Tibial nerve (tissue), 4 donors: Measurements from ENCODE around the gene ACP3. TPM values are rescaled to one million over a fixed set of nuclear protein-coding genes. Genes with fewer than 3 reads are reported as not detected.

ENCODE experiments used
- DNase-seq, 2 donors: peaks; one replicate each; pipeline ENCODE4 v3.0.0-alpha.2; 2019; ENCODE audit warnings: low spot score in 2 of 2
- H3K27ac ChIP-seq, 4 donors: fragments of 200-600 bp; sonication (generic) in 3 of 4; one replicate each; pipeline ENCODE4 v1.5.1; 2017 to 2019; ENCODE audit warnings: mild to moderate bottlenecking in 1 of 4
- H3K27me3 ChIP-seq, 2 donors: fragments of 200-600 bp; sonication (generic) in 1 of 2; one replicate each; pipeline versions ENCODE4 v1.5.1 to v1.6.0; 2017 to 2019
- H3K36me3 ChIP-seq, 3 donors: fragments of 200-600 bp; sonication (generic); one replicate each; pipeline ENCODE4 v1.5.1; 2018 to 2019
- H3K4me1 ChIP-seq, 4 donors: fragments of 200-600 bp; sonication (generic) in 3 of 4; one replicate each; pipeline ENCODE4 v1.5.1; 2017 to 2019
- H3K4me3 ChIP-seq, 4 donors: fragments of 200-600 bp; sonication (generic) in 3 of 4; one replicate each; pipeline ENCODE4 v1.5.1; 2017 to 2019; ENCODE audit warnings: mild to moderate bottlenecking in 1 of 4, moderate library complexity in 1 of 4
- H3K9me3 ChIP-seq, 4 donors: fragments of 200-600 bp; sonication (generic) in 3 of 4; one replicate each; pipeline ENCODE4 v1.5.1; 2017 to 2019
- CTCF ChIP-seq, 5 experiments: fragments of 200-600 bp in 3 of 5; fragments of 450-650 bp in 2 of 5; sonication (generic) in 3 of 5; IDR thresholded peaks; one replicate each; pipeline ENCODE4 v1.5.1; 2016 to 2019; ENCODE audit warnings: antibody characterized with exemption in 5 of 5, mild to moderate bottlenecking in 3 of 5, moderate library complexity in 2 of 5
- EP300 ChIP-seq, 2 donors: sonication (generic); formaldehyde crosslinking; IDR thresholded peaks; one replicate each; pipeline ENCODE4 v1.6.1; 2017; ENCODE audit warnings: antibody characterized with exemption in 2 of 2, mild to moderate bottlenecking in 1 of 2
- POLR2A ChIP-seq, 2 donors: fragments of 450-650 bp; IDR thresholded peaks; one replicate each; pipeline ENCODE4 v1.6.1; 2017; ENCODE audit warnings: antibody characterized with exemption in 2 of 2, mild to moderate bottlenecking in 2 of 2, moderate library complexity in 2 of 2
- WGBS, 2 donors: methylation state at CpG; one replicate each; pipeline ENCODE4 v1.1.5; 2018; 5-methylcytosine and 5-hydroxymethylcytosine counted together
- total RNA-seq, 4 donors: library from RNA; depleted of rRNA; stranded (reverse); fragments of >200 nt; gene quantifications; one replicate each; pipeline ENCODE4 v1.1.0, GENCODE V29; 2016

ACP3 gene
- total RNA-seq, 4 donors from 2014 or later, result 0.42 to 5.0 (median 3.3) TPM; not detected in 1

DNA sequence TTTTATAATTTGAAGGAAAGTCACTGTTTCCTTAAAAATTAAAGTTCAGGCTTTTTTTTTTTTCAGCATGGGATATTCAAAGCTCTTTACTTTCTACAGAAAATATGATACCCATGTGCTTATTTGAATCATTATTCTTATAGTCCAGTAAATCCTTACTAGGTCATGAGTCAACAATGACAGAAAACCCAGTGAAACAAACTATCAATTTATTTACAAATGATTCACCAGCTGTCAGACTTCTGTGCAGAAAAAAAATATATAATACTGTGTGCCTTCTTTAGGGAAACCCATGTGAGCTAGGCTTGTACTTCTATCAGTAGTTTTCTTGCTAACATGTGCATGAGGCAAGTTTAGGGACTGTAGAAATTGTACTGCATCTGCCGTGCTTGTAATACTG lies 1.2 kb downstream of the ACP3 start:
- 30 to 52% methylated on average over 1 of the region's 1 CpG for WGBS, 2 donors
- no peak overlapping the region for H3K27ac ChIP-seq
- TF ChIP-seq EP300 (IDR thresholded peaks at IDR 0.05), result no peak
- no peak for TF ChIP-seq CTCF (IDR thresholded peaks at IDR 0.05)
- no peak for TF ChIP-seq POLR2A (IDR thresholded peaks at IDR 0.05)
- H3K4me3 ChIP-seq, result no peak overlapping the region
- no peaks in the 10 kb centered on the region for H3K9me3 ChIP-seq
- peaks cover 0 to 11% (median 0%) of the 10 kb centered on the region in 4 donors for H3K4me1 ChIP-seq
- H3K27me3 ChIP-seq, result no peaks in the 10 kb centered on the region
- no peaks in the 10 kb centered on the region for H3K36me3 ChIP-seq
- DNase-seq, result no peak

DNA sequence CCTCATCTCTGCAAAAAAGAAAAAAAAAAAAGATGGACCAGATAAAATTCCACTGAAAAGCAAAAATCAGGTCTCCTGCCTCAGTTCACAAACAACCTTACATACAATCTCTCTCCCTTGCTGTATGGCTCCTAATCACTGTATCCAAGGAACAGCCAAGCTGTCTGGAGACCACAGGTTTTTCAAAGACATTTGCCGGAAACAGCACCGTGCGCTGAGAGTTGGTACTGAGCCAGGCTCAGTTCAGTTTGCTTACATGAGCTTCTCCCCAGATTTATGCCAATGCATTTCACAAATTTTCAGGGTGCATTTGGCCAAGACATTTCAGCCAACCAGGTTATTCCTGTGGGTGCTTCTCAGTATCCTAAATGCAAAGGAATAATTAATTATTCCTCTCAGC lies 4.1 kb downstream of the ACP3 start:
- TF ChIP-seq EP300 (IDR thresholded peaks at IDR 0.05) (no peak), POLR2A (IDR thresholded peaks at IDR 0.05) (no peak), CTCF (IDR thresholded peaks at IDR 0.05) (no peak)
- no peaks in the 10 kb centered on the region for H3K9me3 ChIP-seq
- no peak overlapping the region for H3K27ac ChIP-seq
- H3K27me3 ChIP-seq, result no peaks in the 10 kb centered on the region
- H3K4me1 ChIP-seq, result peaks cover 0 to 14% (median 0%) of the 10 kb centered on the region in 4 donors
- no peak overlapping the region for H3K4me3 ChIP-seq
- WGBS, 2 donors, result 76 to 83% methylated on average over 3 of the region's 3 CpGs
- H3K36me3 ChIP-seq, result no peaks in the 10 kb centered on the region
- DNase-seq, result no peak

- Histone ChIP-seq H3K4me1 (peaks cover 0 to 4% (median 0%) of the 10 kb centered on the region in 4 donors), H3K4me3 (no peak overlapping the region), H3K36me3 (no peaks in the 10 kb centered on the region), H3K9me3 (no peaks in the 10 kb centered on the region), H3K27me3 (no peaks in the 10 kb centered on the region), H3K27ac (no peak overlapping the region)
- no peak for TF ChIP-seq POLR2A (IDR thresholded peaks at IDR 0.05)
- peak in 1 of 2 donors; percentile 18 for TF ChIP-seq EP300 (IDR thresholded peaks at IDR 0.05)
- TF ChIP-seq CTCF (IDR thresholded peaks at IDR 0.05), result no peak
- no peak for DNase-seq
- 87 to 91% methylated on average over 4 of the region's 4 CpGs for WGBS, 2 donors
Measured at GRCh38 chr3:132325103-132325606, 7.9 kb downstream of the ACP3 start.

- no peak for DNase-seq
- Histone ChIP-seq H3K27me3 (no peaks in the 10 kb centered on the region), H3K4me1 (peaks cover 0 to 4% (median 0%) of the 10 kb centered on the region in 4 donors), H3K4me3 (no peak overlapping the region), H3K27ac (no peak overlapping the region), H3K9me3 (no peaks in the 10 kb centered on the region), H3K36me3 (no peaks in the 10 kb centered on the region)
- TF ChIP-seq POLR2A (IDR thresholded peaks at IDR 0.05), result no peak
- no peak for TF ChIP-seq CTCF (IDR thresholded peaks at IDR 0.05)
- no peak for TF ChIP-seq EP300 (IDR thresholded peaks at IDR 0.05)
- WGBS, 2 donors, result 82 to 84% methylated on average over 2 of the region's 2 CpGs
Measured at GRCh38 chr3:132325634-132326033, 8.4 kb downstream of the ACP3 start.

DNA sequence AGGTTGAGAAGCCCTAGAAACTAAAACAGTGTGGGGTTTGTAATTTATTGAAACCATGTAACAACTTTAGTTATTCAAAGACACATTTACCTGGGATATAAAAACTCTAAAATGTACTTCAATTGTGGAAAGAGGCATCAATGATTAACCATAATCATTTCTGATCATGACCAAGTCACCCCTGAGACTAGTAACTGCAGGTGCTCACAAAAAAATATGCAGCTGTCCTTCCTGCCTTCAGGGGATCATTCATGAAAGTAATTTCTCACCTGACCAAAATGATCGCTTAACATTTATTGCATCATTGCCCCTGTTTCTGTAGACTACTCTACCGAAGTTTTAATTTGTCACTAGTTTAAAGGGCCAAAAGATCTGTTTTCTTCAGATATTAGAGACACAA lies 9.0 kb downstream of the ACP3 start:
- Histone ChIP-seq H3K27me3 (no peaks in the 10 kb centered on the region), H3K9me3 (no peaks in the 10 kb centered on the region), H3K4me3 (no peak overlapping the region), H3K36me3 (no peaks in the 10 kb centered on the region), H3K27ac (no peak overlapping the region), H3K4me1 (peaks cover 0 to 4% (median 0%) of the 10 kb centered on the region in 4 donors)
- TF ChIP-seq CTCF (IDR thresholded peaks at IDR 0.05) (no peak), POLR2A (IDR thresholded peaks at IDR 0.05) (no peak), EP300 (IDR thresholded peaks at IDR 0.05) (no peak)
- no peak for DNase-seq
- WGBS, 2 donors, result 85% methylated on average over 2 of the region's 2 CpGs
